A673 (cell line): Measurements from ENCODE around the gene USP22.

Experiments used
- EZH2 ChIP-seq: fragments of 200-600 bp; sonication (generic); IDR thresholded peaks from 2 replicates; pipeline ENCODE4 v1.6.1; 2017; ENCODE audit warnings: borderline replicate concordance, low read depth, mild to moderate bottlenecking, mixed read lengths, antibody characterized with exemption, low read length; ENCODE audit not compliant: poor library complexity, severe bottlenecking
- TF ChIP-seq, protein P1 (sequence below): fragments of 300-800, 200-600 bp; sonication (generic); conservative IDR thresholded peaks from 2 replicates; pipeline ENCODE4 v1.5.1; 2017; ENCODE audit warnings: low read depth, mild to moderate bottlenecking, antibody characterized with exemption, low read length, moderate library complexity, mixed read lengths

GRCh38 chr17:21079196-21079595, 36.4 kb upstream of the USP22 start:
- TF ChIP-seq, protein P1, sequence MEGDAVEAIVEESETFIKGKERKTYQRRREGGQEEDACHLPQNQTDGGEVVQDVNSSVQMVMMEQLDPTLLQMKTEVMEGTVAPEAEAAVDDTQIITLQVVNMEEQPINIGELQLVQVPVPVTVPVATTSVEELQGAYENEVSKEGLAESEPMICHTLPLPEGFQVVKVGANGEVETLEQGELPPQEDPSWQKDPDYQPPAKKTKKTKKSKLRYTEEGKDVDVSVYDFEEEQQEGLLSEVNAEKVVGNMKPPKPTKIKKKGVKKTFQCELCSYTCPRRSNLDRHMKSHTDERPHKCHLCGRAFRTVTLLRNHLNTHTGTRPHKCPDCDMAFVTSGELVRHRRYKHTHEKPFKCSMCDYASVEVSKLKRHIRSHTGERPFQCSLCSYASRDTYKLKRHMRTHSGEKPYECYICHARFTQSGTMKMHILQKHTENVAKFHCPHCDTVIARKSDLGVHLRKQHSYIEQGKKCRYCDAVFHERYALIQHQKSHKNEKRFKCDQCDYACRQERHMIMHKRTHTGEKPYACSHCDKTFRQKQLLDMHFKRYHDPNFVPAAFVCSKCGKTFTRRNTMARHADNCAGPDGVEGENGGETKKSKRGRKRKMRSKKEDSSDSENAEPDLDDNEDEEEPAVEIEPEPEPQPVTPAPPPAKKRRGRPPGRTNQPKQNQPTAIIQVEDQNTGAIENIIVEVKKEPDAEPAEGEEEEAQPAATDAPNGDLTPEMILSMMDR: no peak
- no peak for TF ChIP-seq EZH2
